Measurements from ENCODE around the gene NFS1.

Gene NFS1

GRCh38 chr20:35674921-35675320, 24.2 kb downstream of the NFS1 start:
- H3K56ac ChIP-seq (ENCODE audit: low read length): no peak overlapping the region
- peaks cover 4% of the 10 kb centered on the region for H3K36me3 ChIP-seq (ENCODE audit: control insufficient read depth, insufficient read depth, low read length)
- H3K23ac ChIP-seq (ENCODE audit: low read length): no peak overlapping the region
- H3K79me2 ChIP-seq (ENCODE audit: control insufficient read depth, insufficient read depth, low read length): no peaks in the 10 kb centered on the region
- no peak overlapping the region for H3K27ac ChIP-seq (ENCODE audit: low read depth, low read length)
- H3K4me2 ChIP-seq (ENCODE audit: low read length): no peak overlapping the region
- no peak overlapping the region for H4K8ac ChIP-seq (ENCODE audit: low read depth, low read length)
- H2AK5ac ChIP-seq (ENCODE audit: low read length): no peak overlapping the region
- H4K5ac ChIP-seq (ENCODE audit: low read length): no peak overlapping the region
- no peak overlapping the region for H2BK5ac ChIP-seq (ENCODE audit: low read length)
- WGBS (ENCODE audit: extremely low coverage, insufficient coverage, low lambda C conversion rate): no CpG with 5 or more reads among the region's 8 CpGs
- H2BK15ac ChIP-seq (replicated peaks; ENCODE audit: low read depth): no peak overlapping the region
- H3K4ac ChIP-seq (ENCODE audit: low read depth, low read length): no peak overlapping the region
- H3K79me1 ChIP-seq (ENCODE audit: low read length): no peaks in the 10 kb centered on the region
- no peak overlapping the region for H3K9ac ChIP-seq (ENCODE audit: low read length)
- H3K27me3 ChIP-seq (ENCODE audit: insufficient read depth, low read length, poor library complexity): no peaks in the 10 kb centered on the region
- no peak overlapping the region for H2BK120ac ChIP-seq (ENCODE audit: low read depth, low read length)
- H3K18ac ChIP-seq (ENCODE audit: low read length): no peak overlapping the region
- H3K4me3 ChIP-seq (ENCODE audit: low read length): no peak overlapping the region
- no peak for DNase-seq
- no peaks in the 10 kb centered on the region for H3K4me1 ChIP-seq (ENCODE audit: control insufficient read depth, low read depth, low read length)

GRCh38 chr20:35673884-35674283, 25.3 kb downstream of the NFS1 start:
- Histone ChIP-seq H3K27ac (ENCODE audit: low read depth, low read length) (no peak overlapping the region), H3K4me3 (ENCODE audit: low read length) (no peak overlapping the region), H4K8ac (ENCODE audit: low read depth, low read length) (no peak overlapping the region), H3K4ac (ENCODE audit: low read depth, low read length) (no peak overlapping the region), H2AK5ac (ENCODE audit: low read length) (no peak overlapping the region), H3K23ac (ENCODE audit: low read length) (no peak overlapping the region), H2BK15ac (replicated peaks; ENCODE audit: low read depth) (no peak overlapping the region), H3K36me3 (ENCODE audit: control insufficient read depth, insufficient read depth, low read length) (peaks cover 4% of the 10 kb centered on the region), H3K79me2 (ENCODE audit: control insufficient read depth, insufficient read depth, low read length) (no peaks in the 10 kb centered on the region), H3K4me1 (ENCODE audit: control insufficient read depth, low read depth, low read length) (no peaks in the 10 kb centered on the region), H4K5ac (ENCODE audit: low read length) (no peak overlapping the region), H3K9ac (ENCODE audit: low read length) (no peak overlapping the region), H3K27me3 (ENCODE audit: insufficient read depth, low read length, poor library complexity) (no peaks in the 10 kb centered on the region), H3K79me1 (ENCODE audit: low read length) (no peaks in the 10 kb centered on the region), H2BK5ac (ENCODE audit: low read length) (no peak overlapping the region), H2BK120ac (ENCODE audit: low read depth, low read length) (no peak overlapping the region), H3K56ac (ENCODE audit: low read length) (no peak overlapping the region), H3K4me2 (ENCODE audit: low read length) (no peak overlapping the region), H3K18ac (ENCODE audit: low read length) (no peak overlapping the region)
- no CpG with 5 or more reads among the region's 4 CpGs for WGBS (ENCODE audit: extremely low coverage, insufficient coverage, low lambda C conversion rate)
- DNase-seq: no peak

GRCh38 chr20:35669681-35670080, 29.5 kb downstream of the NFS1 start:
- H2BK15ac ChIP-seq (replicated peaks; ENCODE audit: low read depth): no peak overlapping the region
- no peak for DNase-seq
- no peaks in the 10 kb centered on the region for H3K27me3 ChIP-seq (ENCODE audit: insufficient read depth, low read length, poor library complexity)
- no peak overlapping the region for H3K56ac ChIP-seq (ENCODE audit: low read length)
- no peak overlapping the region for H4K8ac ChIP-seq (ENCODE audit: low read depth, low read length)
- no peak overlapping the region for H3K4me2 ChIP-seq (ENCODE audit: low read length)
- H3K79me2 ChIP-seq (ENCODE audit: control insufficient read depth, insufficient read depth, low read length): no peaks in the 10 kb centered on the region
- no peak overlapping the region for H3K23ac ChIP-seq (ENCODE audit: low read length)
- H3K36me3 ChIP-seq (ENCODE audit: control insufficient read depth, insufficient read depth, low read length): peaks cover 4% of the 10 kb centered on the region
- no peak overlapping the region for H4K5ac ChIP-seq (ENCODE audit: low read length)
- H3K18ac ChIP-seq (ENCODE audit: low read length): no peak overlapping the region
- no peak overlapping the region for H3K4me3 ChIP-seq (ENCODE audit: low read length)
- no peak overlapping the region for H2BK120ac ChIP-seq (ENCODE audit: low read depth, low read length)
- H3K4me1 ChIP-seq (ENCODE audit: control insufficient read depth, low read depth, low read length): no peaks in the 10 kb centered on the region
- WGBS (ENCODE audit: extremely low coverage, insufficient coverage, low lambda C conversion rate): no CpG with 5 or more reads among the region's 1 CpG
- no peak overlapping the region for H3K27ac ChIP-seq (ENCODE audit: low read depth, low read length)
- H3K4ac ChIP-seq (ENCODE audit: low read depth, low read length): no peak overlapping the region
- H2BK5ac ChIP-seq (ENCODE audit: low read length): no peak overlapping the region
- no peaks in the 10 kb centered on the region for H3K79me1 ChIP-seq (ENCODE audit: low read length)
- H2AK5ac ChIP-seq (ENCODE audit: low read length): no peak overlapping the region
- no peak overlapping the region for H3K9ac ChIP-seq (ENCODE audit: low read length)

- Histone ChIP-seq H3K4ac (ENCODE audit: low read depth, low read length) (no peak overlapping the region), H4K8ac (ENCODE audit: low read depth, low read length) (no peak overlapping the region), H4K5ac (ENCODE audit: low read length) (no peak overlapping the region), H3K79me1 (ENCODE audit: low read length) (no peaks in the 10 kb centered on the region), H3K4me2 (ENCODE audit: low read length) (no peak overlapping the region), H3K9ac (ENCODE audit: low read length) (no peak overlapping the region), H3K4me3 (ENCODE audit: low read length) (no peak overlapping the region), H3K56ac (ENCODE audit: low read length) (no peak overlapping the region), H3K79me2 (ENCODE audit: control insufficient read depth, insufficient read depth, low read length) (peaks cover 4% of the 10 kb centered on the region), H2BK5ac (ENCODE audit: low read length) (no peak overlapping the region), H2AK5ac (ENCODE audit: low read length) (no peak overlapping the region), H3K27ac (ENCODE audit: low read depth, low read length) (no peak overlapping the region), H3K18ac (ENCODE audit: low read length) (no peak overlapping the region), H3K4me1 (ENCODE audit: control insufficient read depth, low read depth, low read length) (no peaks in the 10 kb centered on the region), H2BK15ac (replicated peaks; ENCODE audit: low read depth) (no peak overlapping the region), H3K27me3 (ENCODE audit: insufficient read depth, low read length, poor library complexity) (no peaks in the 10 kb centered on the region), H3K36me3 (ENCODE audit: control insufficient read depth, insufficient read depth, low read length) (peaks cover 4% of the 10 kb centered on the region), H3K23ac (ENCODE audit: low read length) (no peak overlapping the region), H2BK120ac (ENCODE audit: low read depth, low read length) (no peak overlapping the region)
- no peak for DNase-seq
- no CpG with 5 or more reads among the region's 5 CpGs for WGBS (ENCODE audit: extremely low coverage, insufficient coverage, low lambda C conversion rate)
Measured at GRCh38 chr20:35669221-35669620, 29.9 kb downstream of the NFS1 start.

- Histone ChIP-seq H3K4me2 (ENCODE audit: low read length) (no peak overlapping the region), H3K56ac (ENCODE audit: low read length) (no peak overlapping the region), H3K23ac (ENCODE audit: low read length) (no peak overlapping the region), H2BK120ac (ENCODE audit: low read depth, low read length) (no peak overlapping the region), H3K9ac (ENCODE audit: low read length) (no peak overlapping the region), H4K5ac (ENCODE audit: low read length) (no peak overlapping the region), H3K79me2 (ENCODE audit: control insufficient read depth, insufficient read depth, low read length) (peaks cover 36% of the 10 kb centered on the region), H2BK5ac (ENCODE audit: low read length) (no peak overlapping the region), H3K4me3 (ENCODE audit: low read length) (no peak overlapping the region), H3K4ac (ENCODE audit: low read depth, low read length) (no peak overlapping the region), H3K36me3 (ENCODE audit: control insufficient read depth, insufficient read depth, low read length) (peaks cover 2% of the 10 kb centered on the region), H2BK15ac (replicated peaks; ENCODE audit: low read depth) (no peak overlapping the region), H4K8ac (ENCODE audit: low read depth, low read length) (no peak overlapping the region), H3K4me1 (ENCODE audit: control insufficient read depth, low read depth, low read length) (no peaks in the 10 kb centered on the region), H2AK5ac (ENCODE audit: low read length) (no peak overlapping the region), H3K18ac (ENCODE audit: low read length) (no peak overlapping the region), H3K27ac (ENCODE audit: low read depth, low read length) (no peak overlapping the region), H3K79me1 (ENCODE audit: low read length) (no peaks in the 10 kb centered on the region), H3K27me3 (ENCODE audit: insufficient read depth, low read length, poor library complexity) (no peaks in the 10 kb centered on the region)
- no peak for DNase-seq
- no CpG with 5 or more reads among the region's 17 CpGs for WGBS (ENCODE audit: extremely low coverage, insufficient coverage, low lambda C conversion rate)
Measured at GRCh38 chr20:35665949-35666288, 33.2 kb downstream of the NFS1 start.

- Histone ChIP-seq H4K8ac (ENCODE audit: low read depth, low read length) (peak within 1 kb of the TSS; percentile 17), H3K79me2 (ENCODE audit: control insufficient read depth, insufficient read depth, low read length) (peaks cover 49% of the 10 kb centered on the region), H4K5ac (ENCODE audit: low read length) (peak within 1 kb of the TSS; percentile 15), H2BK5ac (ENCODE audit: low read length) (peak within 1 kb of the TSS; percentile 83), H3K4me1 (ENCODE audit: control insufficient read depth, low read depth, low read length) (no peaks in the 10 kb centered on the region), H3K27ac (ENCODE audit: low read depth, low read length) (peak within 1 kb of the TSS; percentile 70), H2BK120ac (ENCODE audit: low read depth, low read length) (no peak within 1 kb of the TSS), H3K4ac (ENCODE audit: low read depth, low read length) (peak within 1 kb of the TSS; percentile 97), H3K27me3 (ENCODE audit: insufficient read depth, low read length, poor library complexity) (no peaks in the 10 kb centered on the region), H2AK5ac (ENCODE audit: low read length) (peak within 1 kb of the TSS; percentile 82), H3K79me1 (ENCODE audit: low read length) (no peaks in the 10 kb centered on the region), H3K18ac (ENCODE audit: low read length) (peak within 1 kb of the TSS; percentile 88), H3K36me3 (ENCODE audit: control insufficient read depth, insufficient read depth, low read length) (no peaks in the 10 kb centered on the region), H3K23ac (ENCODE audit: low read length) (peak within 1 kb of the TSS; percentile 95), H3K9ac (ENCODE audit: low read length) (peak within 1 kb of the TSS; percentile 96), H2BK15ac (replicated peaks; ENCODE audit: low read depth) (no peak within 1 kb of the TSS), H3K4me2 (ENCODE audit: low read length) (peak within 1 kb of the TSS; percentile 86), H3K4me3 (ENCODE audit: low read length) (peak within 1 kb of the TSS; percentile 54), H3K56ac (ENCODE audit: low read length) (peak within 1 kb of the TSS; percentile 99)
- no CpG with 5 or more reads among the region's 61 CpGs for WGBS (ENCODE audit: extremely low coverage, insufficient coverage, low lambda C conversion rate)
- DNase-seq: peak; percentile 97
Measured at GRCh38 chr20:35664466-35665206, 34.5 kb downstream of the NFS1 start, which contains the start of the genes CPNE1 and RBM12. Gene CPNE1 (minus strand): TSS chr20:35664900. CDS start chr20:35632923, 31,977 bp downstream. Gene RBM12 (minus strand): TSS chr20:35664900. CDS start chr20:35655322, 9,578 bp downstream.
